Activated T-helper 17 cell treated with anti-CD3 and anti-CD28 coated beads, Interleukin-2, amount 50 U/mL, for 72 hours (primary cell): ENCODE data around the gene PHLDB2. TPM values are rescaled to one million over a fixed set of nuclear protein-coding genes. Genes with fewer than 3 reads are reported as not detected.

Source experiments
- ATAC-seq: fragments of 150-1000 bp; cut with Tn5 transposase; replicated peaks from 2 replicates; pipeline ENCODE4 v1.10.0; 2021; ENCODE audit warnings: mild to moderate bottlenecking, moderate library complexity
- H3K27ac Mint-ChIP-seq: one replicate; pipeline ENCODE4 v1.8.0; 2022; ENCODE audit warnings: mixed read lengths
- H3K27me3 Mint-ChIP-seq: one replicate; pipeline ENCODE4 v1.8.0; 2022; ENCODE audit warnings: mixed read lengths
- H3K36me3 Mint-ChIP-seq: one replicate; pipeline ENCODE4 v1.8.0; 2022; ENCODE audit warnings: low read depth, mild to moderate bottlenecking, mixed read lengths
- H3K4me1 Mint-ChIP-seq: one replicate; pipeline ENCODE4 v1.8.0; 2022; ENCODE audit warnings: mixed read lengths
- H3K4me3 Mint-ChIP-seq: one replicate; pipeline ENCODE4 v1.8.0; 2022; ENCODE audit warnings: mild to moderate bottlenecking, mixed read lengths
- H3K9me3 Mint-ChIP-seq: one replicate; pipeline ENCODE4 v1.8.0; 2022; ENCODE audit warnings: mixed read lengths
- total RNA-seq, 2 donors: library from RNA; stranded (reverse); gene quantifications; one replicate each; pipeline ENCODE4 v1.2.3, GENCODE V29; 2022

Gene PHLDB2
- total RNA-seq, 2 donors from 2014 or later: 2.9 TPM

DNA sequence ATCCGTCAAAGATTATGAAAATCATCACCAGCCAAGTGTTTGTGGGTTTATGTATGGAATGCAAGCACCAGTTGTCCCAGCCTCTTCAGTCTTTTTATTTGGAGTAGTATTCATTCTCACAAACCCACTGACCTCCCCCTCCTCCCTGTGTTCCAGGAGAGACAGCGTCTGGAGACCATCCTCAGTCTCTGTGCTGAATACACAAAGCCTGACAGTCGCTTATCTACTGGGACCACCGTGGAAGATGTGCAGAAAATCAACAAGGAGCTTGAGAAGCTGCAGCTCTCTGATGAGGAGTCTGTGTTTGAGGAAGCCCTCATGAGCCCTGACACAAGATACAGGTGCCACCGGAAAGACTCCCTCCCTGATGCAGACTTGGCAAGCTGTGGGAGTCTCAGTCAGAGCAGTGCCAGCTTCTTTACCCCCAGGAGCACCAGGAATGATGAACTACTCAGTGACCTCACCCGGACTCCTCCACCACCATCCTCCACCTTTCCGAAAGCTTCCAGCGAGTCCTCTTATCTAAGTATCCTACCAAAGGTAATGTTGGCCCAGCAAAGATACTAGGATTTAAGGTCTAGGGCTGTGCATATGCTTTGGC, 54.2 kb downstream of the PHLDB2 start:
- H3K27me3 Mint-ChIP-seq: no peaks in the 10 kb centered on the region
- ATAC-seq: no peak
- H3K4me3 Mint-ChIP-seq: no peak overlapping the region
- H3K27ac Mint-ChIP-seq: no peak overlapping the region
- H3K36me3 Mint-ChIP-seq: peaks cover 22% of the 10 kb centered on the region
- no peaks in the 10 kb centered on the region for H3K4me1 Mint-ChIP-seq
- no peaks in the 10 kb centered on the region for H3K9me3 Mint-ChIP-seq

DNA sequence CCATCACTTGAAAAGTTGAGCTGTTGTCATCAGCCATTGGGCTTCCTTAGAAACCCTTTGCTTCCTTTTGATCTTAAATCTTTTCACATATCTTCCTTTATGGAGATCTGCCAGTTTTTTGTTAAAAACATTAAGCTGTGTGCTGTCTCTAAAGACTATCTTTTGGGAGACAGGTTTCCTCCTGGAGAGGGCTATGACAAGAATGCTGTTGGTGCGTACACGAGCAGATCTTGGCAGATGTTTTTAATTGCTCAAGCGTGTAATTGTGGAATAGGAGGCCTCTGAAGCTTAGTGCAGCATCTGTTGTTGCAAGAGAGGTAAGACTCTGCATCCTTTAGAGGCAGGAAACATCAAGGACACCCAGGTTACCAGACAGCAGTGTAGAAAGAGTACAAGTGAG, 56.8 kb downstream of the PHLDB2 start:
- no peaks in the 10 kb centered on the region for H3K4me1 Mint-ChIP-seq
- H3K36me3 Mint-ChIP-seq: peaks cover 39% of the 10 kb centered on the region
- no peak overlapping the region for H3K27ac Mint-ChIP-seq
- no peak for ATAC-seq
- no peaks in the 10 kb centered on the region for H3K9me3 Mint-ChIP-seq
- no peaks in the 10 kb centered on the region for H3K27me3 Mint-ChIP-seq
- no peak overlapping the region for H3K4me3 Mint-ChIP-seq

DNA sequence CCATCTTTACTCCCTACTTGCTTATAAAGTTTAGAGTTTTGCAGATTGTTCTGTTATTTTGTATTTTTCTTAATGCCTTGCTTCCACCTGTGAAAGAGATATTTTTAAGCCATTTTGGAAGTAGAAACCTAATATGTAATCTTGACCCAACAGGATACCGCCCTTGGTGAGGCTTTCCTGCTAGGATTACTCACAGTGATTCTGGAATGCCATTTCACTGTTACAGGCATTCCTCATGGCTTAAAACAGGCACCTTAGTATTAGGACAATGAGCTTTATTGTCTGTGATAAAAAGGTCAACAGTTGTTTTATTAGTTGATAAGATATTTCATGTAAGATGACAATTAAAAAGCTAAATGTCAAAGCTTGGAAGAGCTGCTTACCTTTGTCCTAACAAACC, 58.2 kb downstream of the PHLDB2 start:
- no peak for ATAC-seq
- no peak overlapping the region for H3K4me3 Mint-ChIP-seq

DNA sequence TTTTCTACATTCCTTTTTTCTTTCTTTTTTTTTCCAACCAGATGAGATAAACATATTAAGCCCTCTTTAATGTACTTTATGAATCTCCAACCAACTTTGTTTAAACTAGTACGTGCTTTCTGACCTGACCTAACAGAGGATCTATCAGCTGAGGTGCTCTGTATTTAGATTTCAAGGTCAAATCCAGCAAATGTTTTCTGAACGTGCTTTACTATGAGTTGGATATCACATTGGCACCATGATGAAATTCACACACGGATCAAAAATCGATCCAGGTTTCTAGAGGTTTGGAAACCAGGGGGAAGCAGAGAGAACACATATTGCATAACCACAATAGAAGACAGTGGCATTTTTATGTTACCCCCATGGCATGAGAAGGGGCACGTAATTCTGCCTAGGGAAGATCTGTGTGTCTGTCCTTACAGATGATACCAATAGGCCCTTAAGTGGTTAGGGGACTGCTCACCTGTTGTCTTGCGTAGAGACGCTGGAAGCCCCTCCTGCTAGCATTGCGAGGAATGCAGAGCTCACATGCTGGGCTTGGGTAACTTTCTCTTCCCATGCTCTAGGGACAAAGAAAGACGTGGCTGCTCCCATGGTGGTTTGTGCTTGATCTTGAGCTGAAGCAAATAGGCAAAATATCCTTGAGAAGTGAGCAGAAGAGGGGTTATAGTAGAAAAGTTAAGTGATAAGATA, 60.5 kb downstream of the PHLDB2 start:
- peaks cover 30% of the 10 kb centered on the region for H3K36me3 Mint-ChIP-seq
- no peak overlapping the region for H3K27ac Mint-ChIP-seq
- no peak overlapping the region for H3K4me3 Mint-ChIP-seq
- H3K4me1 Mint-ChIP-seq: peaks cover 4% of the 10 kb centered on the region
- no peaks in the 10 kb centered on the region for H3K9me3 Mint-ChIP-seq
- no peaks in the 10 kb centered on the region for H3K27me3 Mint-ChIP-seq
- no peak for ATAC-seq

More for the DNA sequence above, 58.2 kb downstream of the PHLDB2 start:
- Mint-ChIP-seq H3K36me3 (peaks cover 39% of the 10 kb centered on the region), H3K9me3 (no peaks in the 10 kb centered on the region), H3K27me3 (no peaks in the 10 kb centered on the region), H3K4me1 (no peaks in the 10 kb centered on the region), H3K27ac (no peak overlapping the region)

DNA sequence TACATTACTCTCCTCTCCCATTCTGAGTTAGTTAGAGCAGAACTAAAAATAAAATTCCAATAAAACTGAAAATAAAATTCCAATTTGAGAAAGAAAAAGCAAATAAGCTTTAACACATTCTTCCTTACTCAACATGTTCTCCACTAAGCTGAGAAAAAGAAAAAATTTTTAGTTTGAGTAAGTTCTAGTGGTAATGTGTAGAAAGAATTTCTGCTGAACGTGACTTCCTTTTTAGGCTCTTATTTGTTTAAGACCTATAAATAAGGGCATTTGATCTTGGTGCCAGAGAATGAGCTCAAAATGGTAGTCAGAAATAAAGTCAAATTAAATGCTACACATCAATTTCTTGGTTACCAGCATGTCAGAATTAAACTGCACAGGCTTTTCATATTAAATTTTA, 62.1 kb downstream of the PHLDB2 start:
- H3K27ac Mint-ChIP-seq: no peak overlapping the region

DNA sequence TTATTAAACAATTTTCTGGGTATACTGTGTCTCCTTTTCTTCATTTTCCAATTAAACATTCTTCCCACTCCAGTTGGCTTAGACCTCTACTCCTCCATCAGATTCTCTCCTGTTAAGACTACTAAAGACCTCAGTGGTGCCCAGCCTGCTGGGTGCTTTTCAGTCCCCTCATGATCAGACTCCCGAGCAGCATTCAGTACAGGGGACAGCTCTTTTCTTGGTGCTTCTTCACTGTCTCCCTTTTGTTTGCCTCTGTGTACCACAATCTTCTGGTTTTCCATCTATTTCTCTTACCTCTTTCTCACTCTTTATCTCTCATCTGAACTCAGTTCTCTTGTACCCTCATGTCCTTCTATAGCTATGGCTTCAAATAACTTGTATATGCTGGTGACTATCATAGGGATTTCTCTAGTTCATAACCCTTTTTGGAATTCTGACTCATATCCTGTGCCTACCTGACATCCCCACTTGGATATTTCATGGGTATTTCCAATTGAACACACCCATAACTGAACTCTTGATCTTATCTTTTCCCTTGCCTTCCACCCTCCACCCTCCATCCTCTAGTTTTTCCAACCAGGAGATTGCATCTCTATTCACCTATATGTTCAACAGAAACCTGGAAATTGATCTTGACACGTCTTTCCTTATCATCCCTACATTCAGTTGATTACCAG, 64.2 kb downstream of the PHLDB2 start:
- Mint-ChIP-seq H3K9me3 (no peaks in the 10 kb centered on the region), H3K27ac (no peak overlapping the region), H3K36me3 (peaks cover 17% of the 10 kb centered on the region), H3K27me3 (no peaks in the 10 kb centered on the region), H3K4me3 (no peak overlapping the region), H3K4me1 (peaks cover 4% of the 10 kb centered on the region)
- ATAC-seq: peak; percentile 62

More for the DNA sequence above, 62.1 kb downstream of the PHLDB2 start:
- Mint-ChIP-seq H3K36me3 (peaks cover 19% of the 10 kb centered on the region), H3K4me3 (no peak overlapping the region), H3K9me3 (no peaks in the 10 kb centered on the region), H3K27me3 (no peaks in the 10 kb centered on the region), H3K4me1 (peaks cover 4% of the 10 kb centered on the region)
- no peak for ATAC-seq

DNA sequence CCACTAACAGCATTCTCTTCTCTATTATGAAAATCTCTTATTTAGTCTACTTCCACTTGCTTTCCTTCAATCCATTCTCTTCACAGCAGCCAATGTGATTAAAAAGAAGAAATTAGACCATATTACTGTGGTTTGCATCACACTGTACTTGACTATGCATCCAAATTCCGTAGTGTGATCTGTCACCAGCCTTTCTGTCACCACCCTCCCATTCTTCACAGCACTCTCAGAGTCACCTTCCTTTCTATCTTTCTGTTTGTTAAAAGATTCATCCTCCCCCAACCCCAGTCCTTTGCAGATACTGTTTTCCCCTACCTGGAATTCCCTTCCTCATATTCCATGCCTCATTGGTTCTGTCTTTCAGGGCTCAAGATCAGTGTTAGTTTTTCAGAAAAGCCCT, 64.7 kb downstream of the PHLDB2 start:
- ATAC-seq: no peak
- Mint-ChIP-seq H3K27me3 (no peaks in the 10 kb centered on the region), H3K27ac (peak overlapping the region; percentile 1), H3K4me3 (no peak overlapping the region), H3K36me3 (peaks cover 11% of the 10 kb centered on the region), H3K4me1 (peaks cover 4% of the 10 kb centered on the region), H3K9me3 (no peaks in the 10 kb centered on the region)

DNA sequence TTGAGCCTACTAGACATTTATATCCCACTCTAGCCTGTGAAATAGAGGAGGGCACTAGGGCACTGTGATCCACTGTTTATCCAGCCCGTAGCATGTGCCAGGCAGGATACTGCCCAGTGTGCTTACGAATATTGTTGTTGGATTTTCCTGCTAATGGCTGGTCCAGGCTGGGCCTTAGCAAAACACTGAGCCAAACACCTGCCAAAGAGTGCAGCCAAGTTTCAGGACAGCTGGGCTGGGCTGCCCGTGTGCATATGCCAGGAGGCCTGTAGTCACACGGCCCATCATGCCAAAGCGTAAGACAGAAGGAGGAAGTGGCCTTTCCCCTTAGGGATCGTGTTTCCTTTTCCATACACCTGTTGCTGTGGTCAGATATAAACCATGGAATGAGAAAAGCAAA, 65.2 kb downstream of the PHLDB2 start:
- peaks cover 6% of the 10 kb centered on the region for H3K36me3 Mint-ChIP-seq
- H3K9me3 Mint-ChIP-seq: no peaks in the 10 kb centered on the region
- peaks cover 4% of the 10 kb centered on the region for H3K4me1 Mint-ChIP-seq
- no peak for ATAC-seq
- H3K4me3 Mint-ChIP-seq: no peak overlapping the region
- no peaks in the 10 kb centered on the region for H3K27me3 Mint-ChIP-seq
- peak overlapping the region; percentile 1 for H3K27ac Mint-ChIP-seq

DNA sequence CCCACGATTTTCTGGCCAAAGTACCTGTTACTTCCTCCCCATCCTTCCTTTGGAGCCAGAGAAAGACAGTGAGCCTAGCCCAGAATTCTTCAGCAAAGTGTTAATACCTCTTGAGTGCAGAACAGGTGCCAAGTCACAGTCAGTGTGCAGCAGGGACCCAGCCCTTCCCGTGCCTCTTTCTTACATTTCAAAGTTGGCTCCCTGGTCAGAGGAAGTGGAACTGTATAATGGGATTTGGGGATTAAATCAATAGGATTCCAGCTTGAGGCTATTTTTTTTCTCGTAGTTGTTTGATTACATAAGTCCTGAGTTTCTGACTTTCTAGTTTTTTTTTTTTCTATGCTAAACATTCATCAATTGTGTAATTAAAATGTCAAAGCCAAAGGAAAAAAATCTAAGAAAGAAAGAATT, 67.2 kb downstream of the PHLDB2 start:
- no peaks in the 10 kb centered on the region for H3K27me3 Mint-ChIP-seq
- H3K9me3 Mint-ChIP-seq: no peaks in the 10 kb centered on the region
- no peak overlapping the region for H3K27ac Mint-ChIP-seq
- no peaks in the 10 kb centered on the region for H3K36me3 Mint-ChIP-seq
- peaks cover 4% of the 10 kb centered on the region for H3K4me1 Mint-ChIP-seq
- ATAC-seq: no peak
- no peak overlapping the region for H3K4me3 Mint-ChIP-seq

DNA sequence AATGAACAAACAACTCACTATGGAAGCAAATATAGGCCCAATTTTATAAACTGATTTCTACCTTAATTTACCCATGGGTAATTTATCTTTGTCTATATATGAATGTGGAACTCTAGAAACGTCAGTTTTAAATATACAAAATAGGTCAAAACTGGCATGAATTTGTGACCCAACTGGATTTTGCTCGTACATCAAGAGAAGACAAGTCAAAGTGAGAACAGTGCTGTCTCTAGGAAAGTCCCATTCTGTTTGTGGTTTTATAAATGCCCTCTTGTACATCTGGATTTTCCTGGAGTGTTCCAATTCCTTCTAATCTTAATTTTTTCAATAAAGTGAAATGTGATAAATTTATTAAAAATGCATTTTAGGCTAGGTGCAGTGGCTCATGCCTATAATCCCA, 69.5 kb downstream of the PHLDB2 start:
- H3K27me3 Mint-ChIP-seq: no peaks in the 10 kb centered on the region
- H3K27ac Mint-ChIP-seq: no peak overlapping the region
- H3K9me3 Mint-ChIP-seq: no peaks in the 10 kb centered on the region
- no peaks in the 10 kb centered on the region for H3K36me3 Mint-ChIP-seq
- no peak overlapping the region for H3K4me3 Mint-ChIP-seq
- no peak for ATAC-seq
- H3K4me1 Mint-ChIP-seq: no peaks in the 10 kb centered on the region

DNA sequence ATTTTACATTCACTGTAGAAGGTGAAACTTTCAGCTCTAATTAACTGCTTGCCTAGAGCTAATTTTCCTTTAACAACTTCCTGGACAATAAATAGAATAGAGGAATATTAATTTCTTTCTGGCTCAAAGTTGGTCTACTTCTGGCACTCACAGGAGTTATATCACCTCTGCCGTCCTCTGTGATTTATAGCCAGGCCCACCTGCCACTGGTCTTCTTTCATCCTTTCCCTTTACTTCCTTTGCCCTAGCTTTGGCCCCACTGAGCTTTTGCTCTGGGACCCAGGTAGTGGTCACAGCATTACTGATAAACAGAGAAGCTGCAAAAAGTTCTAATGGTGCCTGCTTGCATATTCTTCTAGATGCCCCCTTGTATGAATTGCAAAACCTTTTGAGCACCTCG, 70.4 kb downstream of the PHLDB2 start:
- no peaks in the 10 kb centered on the region for H3K36me3 Mint-ChIP-seq
- no peak overlapping the region for H3K4me3 Mint-ChIP-seq
- no peak for ATAC-seq
- no peak overlapping the region for H3K27ac Mint-ChIP-seq
- no peaks in the 10 kb centered on the region for H3K9me3 Mint-ChIP-seq
- no peaks in the 10 kb centered on the region for H3K4me1 Mint-ChIP-seq
- no peaks in the 10 kb centered on the region for H3K27me3 Mint-ChIP-seq

DNA sequence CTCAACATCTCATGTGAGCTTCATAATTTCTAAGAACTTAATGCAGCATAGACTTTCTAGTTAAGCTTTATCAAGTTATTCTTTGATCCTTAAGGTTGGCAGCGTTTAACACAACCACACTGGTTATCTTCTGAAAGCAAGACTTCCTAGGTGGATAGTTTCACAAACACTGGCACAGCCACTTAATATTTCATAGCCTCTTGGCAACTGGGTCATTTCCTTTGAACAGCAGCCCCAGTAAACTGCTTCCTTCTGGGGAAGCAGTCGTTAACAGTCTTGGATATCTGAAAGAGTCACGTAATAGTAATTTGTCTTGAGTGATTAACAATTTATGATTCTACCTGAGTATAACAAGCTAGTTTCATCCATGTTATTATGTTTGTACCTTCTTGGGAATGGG, 73.9 kb downstream of the PHLDB2 start:
- Mint-ChIP-seq H3K9me3 (no peaks in the 10 kb centered on the region), H3K36me3 (no peaks in the 10 kb centered on the region), H3K4me3 (no peak overlapping the region), H3K4me1 (no peaks in the 10 kb centered on the region), H3K27me3 (no peaks in the 10 kb centered on the region), H3K27ac (no peak overlapping the region)
- no peak for ATAC-seq

DNA sequence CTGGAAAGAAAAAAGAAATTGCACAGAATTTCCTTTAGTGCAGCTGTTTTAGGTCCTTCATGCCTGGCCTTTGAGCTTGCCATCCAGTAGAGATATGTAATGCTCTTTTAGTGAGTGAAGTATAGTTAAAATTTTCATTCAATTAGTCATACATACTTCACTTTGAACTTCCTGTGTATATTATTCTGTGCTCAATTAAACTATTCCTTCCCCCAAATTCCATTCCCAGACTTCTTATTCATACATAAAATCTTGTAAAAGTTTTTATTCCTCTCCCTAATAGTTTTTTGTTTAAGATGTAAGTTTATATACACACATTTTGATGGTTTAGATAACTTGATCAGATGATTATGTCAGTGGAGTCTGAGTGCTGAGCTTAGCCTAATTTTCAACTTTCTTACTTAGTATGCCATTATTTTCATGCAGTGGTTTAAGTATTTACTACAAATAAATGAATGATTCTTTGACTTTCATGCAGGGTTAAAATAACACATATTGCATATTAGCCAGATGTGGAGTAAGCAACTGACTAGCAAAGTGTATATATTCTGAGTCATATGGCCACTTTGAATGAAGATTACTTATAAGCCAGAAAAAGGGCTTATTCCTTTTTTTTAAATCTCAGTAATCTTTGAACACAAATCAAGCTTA, 77.3 kb downstream of the PHLDB2 start:
- Mint-ChIP-seq H3K4me1 (no peaks in the 10 kb centered on the region), H3K27me3 (no peaks in the 10 kb centered on the region)

DNA sequence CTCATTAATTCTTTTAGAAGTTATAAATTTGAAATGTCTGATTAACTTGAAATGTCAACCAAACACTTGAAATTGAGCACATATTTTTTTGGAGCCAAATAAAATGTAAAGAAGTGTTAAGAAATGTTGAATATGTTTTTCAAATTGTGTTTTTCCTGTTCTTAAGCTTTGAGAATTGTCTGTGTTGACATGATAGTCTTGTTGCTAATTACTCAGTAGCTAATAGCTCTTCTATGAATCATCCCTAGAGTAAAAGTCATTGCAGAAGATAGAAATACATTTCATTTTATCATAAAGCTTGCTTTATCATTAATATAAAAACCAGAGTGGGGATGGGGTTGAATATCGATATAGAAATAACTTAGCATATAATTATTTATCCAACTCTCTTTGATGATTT, 77.9 kb downstream of the PHLDB2 start:
- H3K27ac Mint-ChIP-seq: no peak overlapping the region
- H3K36me3 Mint-ChIP-seq: peaks cover 8% of the 10 kb centered on the region
- no peak overlapping the region for H3K4me3 Mint-ChIP-seq
- no peaks in the 10 kb centered on the region for H3K27me3 Mint-ChIP-seq
- ATAC-seq: no peak
- H3K9me3 Mint-ChIP-seq: no peaks in the 10 kb centered on the region
- H3K4me1 Mint-ChIP-seq: no peaks in the 10 kb centered on the region

More for the DNA sequence above, 77.3 kb downstream of the PHLDB2 start:
- no peak overlapping the region for H3K4me3 Mint-ChIP-seq
- H3K27ac Mint-ChIP-seq: no peak overlapping the region
- H3K36me3 Mint-ChIP-seq: peaks cover 8% of the 10 kb centered on the region
- H3K9me3 Mint-ChIP-seq: no peaks in the 10 kb centered on the region
- ATAC-seq: no peak

DNA sequence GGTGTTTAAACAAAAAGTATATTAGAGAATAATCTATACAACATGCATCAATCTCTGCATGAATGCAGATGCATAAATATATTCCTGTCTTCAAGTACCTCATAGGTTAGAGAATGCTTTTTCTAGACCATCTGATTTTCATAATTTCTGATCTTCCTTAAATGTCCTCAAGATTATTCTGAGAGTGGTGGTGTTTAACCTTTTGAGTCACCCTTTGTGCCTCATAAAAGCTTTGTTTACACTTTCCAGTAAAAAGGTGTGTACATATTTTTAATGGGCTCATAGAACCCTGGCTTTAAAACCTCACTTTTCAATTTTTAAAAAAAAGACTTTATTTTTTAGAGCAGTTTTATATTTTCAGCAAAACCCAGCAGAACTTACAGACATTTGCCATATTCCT, 78.8 kb downstream of the PHLDB2 start:
- H3K36me3 Mint-ChIP-seq: peaks cover 8% of the 10 kb centered on the region
- no peak for ATAC-seq
- H3K27ac Mint-ChIP-seq: no peak overlapping the region
- H3K4me1 Mint-ChIP-seq: no peaks in the 10 kb centered on the region
- no peaks in the 10 kb centered on the region for H3K9me3 Mint-ChIP-seq
- H3K27me3 Mint-ChIP-seq: no peaks in the 10 kb centered on the region
- no peak overlapping the region for H3K4me3 Mint-ChIP-seq
